GM18526 (cell line): ENCODE results near the gene BCL10.

Source experiments
- POLR2A ChIP-seq: IDR thresholded peaks from 3 replicates; pipeline ENCODE4 v1.6.1; 2011; ENCODE audit not compliant: insufficient read length; ENCODE audit errors: extremely low read depth

BCL10 gene

GRCh38 chr1:85223334-85223733, 53.1 kb downstream of the BCL10 start:
- no peak for TF ChIP-seq POLR2A

DNA sequence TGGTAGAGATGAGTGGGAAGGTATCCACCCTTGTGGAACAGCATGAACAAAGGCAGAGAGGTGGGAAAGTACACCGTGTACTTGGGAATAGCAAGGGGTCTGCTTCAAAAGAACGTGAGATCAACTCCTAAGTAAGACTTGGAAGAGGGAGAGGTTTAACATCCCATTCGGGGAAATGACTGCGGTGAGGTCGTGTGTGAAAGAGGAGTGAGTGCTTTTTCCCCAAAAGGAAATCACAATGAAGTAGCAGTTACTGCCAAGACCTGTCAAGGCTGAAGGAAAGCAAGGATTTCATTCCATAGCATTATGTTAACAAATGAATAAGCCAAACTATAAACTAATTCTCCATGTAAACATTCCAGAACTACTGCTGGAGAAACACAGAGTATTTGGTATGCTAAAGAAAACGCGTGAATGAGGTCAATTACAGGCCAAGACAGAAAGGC, 55.7 kb downstream of the BCL10 start:
- TF ChIP-seq POLR2A = no peak

DNA sequence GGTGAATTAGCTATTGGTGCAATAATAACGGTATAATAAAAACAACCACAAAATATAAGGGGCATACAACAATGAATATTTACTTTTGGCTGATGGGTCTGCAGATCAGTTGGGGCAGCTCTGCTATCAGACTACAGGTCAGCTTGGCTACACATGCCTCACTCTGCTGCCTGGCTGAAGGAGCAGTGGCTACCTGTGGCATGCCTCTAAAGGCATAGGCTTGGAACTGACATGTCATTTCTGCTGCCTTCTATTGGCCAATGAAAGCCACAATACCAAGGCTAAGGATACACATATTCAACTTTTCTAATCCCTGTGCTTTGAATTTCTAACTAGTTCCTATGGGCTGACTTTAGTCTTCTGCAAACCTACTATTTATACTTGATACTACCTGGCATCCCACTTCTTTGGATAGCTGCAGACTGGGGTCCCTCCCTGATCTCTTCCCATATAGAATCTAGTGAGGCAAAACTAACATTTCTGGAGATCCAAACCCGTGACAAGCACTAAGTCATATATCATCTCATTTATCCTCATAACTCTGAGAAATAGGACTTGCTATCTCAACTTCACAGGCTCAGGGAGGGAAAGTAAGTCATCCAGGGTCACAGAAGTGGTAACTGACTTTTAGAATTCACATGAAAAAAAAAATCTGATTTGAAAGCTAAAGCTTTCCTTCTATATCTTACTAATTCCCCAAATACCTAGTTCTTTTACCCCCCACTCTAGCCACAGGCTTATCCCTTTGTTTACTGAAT, 56.4 kb downstream of the BCL10 start:
- TF ChIP-seq POLR2A = no peak

DNA sequence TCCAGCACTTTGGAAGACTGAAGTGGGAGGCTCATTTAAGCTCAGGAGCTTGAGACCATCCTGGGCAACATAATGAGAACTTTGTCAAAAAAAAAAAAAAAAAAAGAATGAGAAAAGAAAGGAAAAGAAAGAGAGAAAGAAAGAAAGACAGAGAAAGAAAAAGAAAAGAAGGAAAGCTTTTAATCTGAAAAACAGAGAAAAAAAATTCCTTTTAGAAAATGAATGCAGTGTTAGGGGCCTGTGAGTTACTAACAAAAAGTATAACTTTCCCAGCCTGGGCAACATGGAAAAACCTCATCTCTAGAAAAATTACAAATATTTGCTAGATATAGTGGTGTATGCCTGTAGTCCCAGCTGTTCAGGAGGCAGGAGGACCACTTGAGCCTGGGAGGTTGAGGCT, 59.7 kb downstream of the BCL10 start:
- no peak for TF ChIP-seq POLR2A
